GM18505 (cell line): ENCODE data around the gene LRP1B.
A peak's percentile ranks its signal among the peaks of the same experiment; 100 is the strongest.

Experiments used
- ATAC-seq: cut with Tn5 transposase; IDR thresholded peaks from one replicate; pipeline ENCODE4 v1.9.1; 2021; ENCODE audit not compliant: unreplicated experiment
- POLR2A ChIP-seq: IDR thresholded peaks from 4 replicates; pipeline ENCODE4 v1.6.1; 2011; ENCODE audit warnings: borderline replicate concordance; ENCODE audit not compliant: insufficient read depth, insufficient read length; ENCODE audit errors: extremely low read depth

Gene LRP1B

GRCh38 chr2:141595316-141595920 lies 535.4 kb downstream of the LRP1B start:
- no peak for TF ChIP-seq POLR2A

GRCh38 chr2:141591787-141592186 lies 539.0 kb downstream of the LRP1B start:
- no peak for TF ChIP-seq POLR2A
- ATAC-seq: no peak

More at GRCh38 chr2:141595316-141595920, 535.4 kb downstream of the LRP1B start:
- ATAC-seq: no peak

GRCh38 chr2:141590620-141591019 lies 540.2 kb downstream of the LRP1B start:
- ATAC-seq: no peak
- TF ChIP-seq POLR2A: no peak

- no peak for TF ChIP-seq POLR2A
- ATAC-seq: no peak
These were observed 541.5 kb downstream of the LRP1B start for GRCh38 chr2:141589314-141589713.

- no peak for ATAC-seq
- TF ChIP-seq POLR2A: no peak
These were observed 543.8 kb downstream of the LRP1B start for GRCh38 chr2:141586985-141587384.

GRCh38 chr2:141582213-141582612 lies 548.6 kb downstream of the LRP1B start:
- no peak for TF ChIP-seq POLR2A
- ATAC-seq: no peak

- TF ChIP-seq POLR2A: no peak
- no peak for ATAC-seq
These were observed 551.7 kb downstream of the LRP1B start for GRCh38 chr2:141579071-141579470.

GRCh38 chr2:141570474-141571131 lies 560.2 kb downstream of the LRP1B start:
- TF ChIP-seq POLR2A: no peak
- no peak for ATAC-seq

GRCh38 chr2:141569941-141570340 lies 560.9 kb downstream of the LRP1B start:
- TF ChIP-seq POLR2A: no peak
- ATAC-seq: no peak

- TF ChIP-seq POLR2A: no peak
- no peak for ATAC-seq
These were observed 565.2 kb downstream of the LRP1B start for GRCh38 chr2:141565597-141565996.

GRCh38 chr2:141560723-141561122 lies 570.1 kb downstream of the LRP1B start:
- no peak for ATAC-seq
- no peak for TF ChIP-seq POLR2A

- TF ChIP-seq POLR2A: no peak
- ATAC-seq: peak; percentile 67
These were observed 573.3 kb downstream of the LRP1B start for GRCh38 chr2:141557329-141558095.

GRCh38 chr2:141555876-141556470 lies 574.8 kb downstream of the LRP1B start:
- ATAC-seq: no peak
- no peak for TF ChIP-seq POLR2A
